A549 (cell line): ENCODE data around the gene CACNA1E.

ENCODE experiments used
- NFE2L2 ChIP-seq: fragments of 150-350 bp; conservative IDR thresholded peaks from 2 replicates; pipeline ENCODE4 v1.6.1; 2014; ENCODE audit warnings: low read length
- RAD21 ChIP-seq, 2 experiments: fragments of >200 bp in 1 of 2; sonication (Bioruptor Twin) in 1 of 2; formaldehyde crosslinking in 1 of 2; IDR thresholded peaks in 1 of 2; conservative IDR thresholded peaks in 1 of 2; 2 replicates in 1 of 2; 3 replicates in 1 of 2; pipeline ENCODE4 v1.6.1; 2012 to 2018; ENCODE audit warnings: inconsistent platforms in 1 of 2
- TF ChIP-seq, protein P1 (sequence below): IDR thresholded peaks from 2 replicates; pipeline ENCODE4 v1.6.1; 2012
- TF ChIP-seq, protein P2 (sequence below): fragments of >200 bp; sonication (Bioruptor Twin); formaldehyde crosslinking; IDR thresholded peaks from 3 replicates; pipeline ENCODE4 v1.5.1; 2016

GRCh38 chr1:181701891-181702290 lies 218.6 kb downstream of the CACNA1E start:
- TF ChIP-seq, protein P1, sequence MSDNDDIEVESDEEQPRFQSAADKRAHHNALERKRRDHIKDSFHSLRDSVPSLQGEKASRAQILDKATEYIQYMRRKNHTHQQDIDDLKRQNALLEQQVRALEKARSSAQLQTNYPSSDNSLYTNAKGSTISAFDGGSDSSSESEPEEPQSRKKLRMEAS = no peak
- TF ChIP-seq, protein P2, sequence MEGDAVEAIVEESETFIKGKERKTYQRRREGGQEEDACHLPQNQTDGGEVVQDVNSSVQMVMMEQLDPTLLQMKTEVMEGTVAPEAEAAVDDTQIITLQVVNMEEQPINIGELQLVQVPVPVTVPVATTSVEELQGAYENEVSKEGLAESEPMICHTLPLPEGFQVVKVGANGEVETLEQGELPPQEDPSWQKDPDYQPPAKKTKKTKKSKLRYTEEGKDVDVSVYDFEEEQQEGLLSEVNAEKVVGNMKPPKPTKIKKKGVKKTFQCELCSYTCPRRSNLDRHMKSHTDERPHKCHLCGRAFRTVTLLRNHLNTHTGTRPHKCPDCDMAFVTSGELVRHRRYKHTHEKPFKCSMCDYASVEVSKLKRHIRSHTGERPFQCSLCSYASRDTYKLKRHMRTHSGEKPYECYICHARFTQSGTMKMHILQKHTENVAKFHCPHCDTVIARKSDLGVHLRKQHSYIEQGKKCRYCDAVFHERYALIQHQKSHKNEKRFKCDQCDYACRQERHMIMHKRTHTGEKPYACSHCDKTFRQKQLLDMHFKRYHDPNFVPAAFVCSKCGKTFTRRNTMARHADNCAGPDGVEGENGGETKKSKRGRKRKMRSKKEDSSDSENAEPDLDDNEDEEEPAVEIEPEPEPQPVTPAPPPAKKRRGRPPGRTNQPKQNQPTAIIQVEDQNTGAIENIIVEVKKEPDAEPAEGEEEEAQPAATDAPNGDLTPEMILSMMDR = no peak
- TF ChIP-seq RAD21 (conservative IDR thresholded peaks at IDR 0.05 in 1 of 2, IDR thresholded peaks at IDR 0.05 in 1 of 2) (no peak), NFE2L2 (no peak)
